ENCODE data around the gene SIRPA. TPM values are rescaled to one million over a fixed set of nuclear protein-coding genes. Genes with fewer than 3 reads are reported as not detected.

SIRPA gene
- total RNA-seq, 1 experiment from 2014 or later, result 8.9 TPM

DNA sequence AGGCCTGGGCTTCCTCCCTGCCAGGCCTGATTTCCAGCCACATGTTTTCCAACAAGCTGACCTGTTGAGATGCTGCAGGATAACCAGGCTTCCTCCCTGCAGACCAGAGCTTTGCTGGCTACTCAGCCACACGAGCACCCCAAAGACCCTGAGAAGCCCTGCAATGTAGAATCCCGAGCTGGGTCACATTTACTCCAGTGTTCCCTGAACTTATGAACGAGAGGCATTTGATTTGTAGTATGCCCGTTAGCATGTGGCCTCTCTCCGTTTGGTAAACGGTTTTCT, 4.0 kb downstream of the SIRPA start:
- TF ChIP-seq AR (CRISPR knock-in tag; IDR thresholded peaks at IDR 0.05), result no peak
- TF ChIP-seq RORB (CRISPR knock-in tag; IDR thresholded peaks at IDR 0.05), result no peak
- no peak for TF ChIP-seq CREM (CRISPR knock-in tag; IDR thresholded peaks at IDR 0.05)
- TF ChIP-seq NR3C1 (CRISPR knock-in tag; conservative IDR thresholded peaks at IDR 0.05; ENCODE audit: low read depth), result no peak
- TF ChIP-seq TEAD4 (CRISPR knock-in tag; IDR thresholded peaks at IDR 0.05), result no peak
- TF ChIP-seq NFE2L1 (CRISPR knock-in tag; IDR thresholded peaks at IDR 0.05), result no peak
- TF ChIP-seq JUN (CRISPR knock-in tag; IDR thresholded peaks at IDR 0.05), result no peak
- no peak for TF ChIP-seq HMGA2 (CRISPR knock-in tag; IDR thresholded peaks at IDR 0.05)
- no peak for TF ChIP-seq ZBTB43 (CRISPR knock-in tag; IDR thresholded peaks at IDR 0.05)
- no peak for TF ChIP-seq TCF7 (CRISPR knock-in tag; IDR thresholded peaks at IDR 0.05; ENCODE audit: low read depth)
- no peak for TF ChIP-seq ZMAT4 (CRISPR knock-in tag; IDR thresholded peaks at IDR 0.05)
- no peak for TF ChIP-seq ZNF671 (CRISPR knock-in tag; IDR thresholded peaks at IDR 0.05)
- TF ChIP-seq ESRRA (CRISPR knock-in tag; IDR thresholded peaks at IDR 0.05; ENCODE audit: borderline replicate concordance), result no peak
- no peak for TF ChIP-seq EMX1 (CRISPR knock-in tag; IDR thresholded peaks at IDR 0.05)
- no peak overlapping the region for H3K27ac Mint-ChIP-seq

GRCh38 chr20:1900321-1900801, 5.2 kb downstream of the SIRPA start:
- DNase-seq (ENCODE audit: low spot score) (peak; percentile 74), ATAC-seq (peak; percentile 91)
- peak; percentile 50 for TF ChIP-seq ZNF423 (CRISPR knock-in tag; IDR thresholded peaks at IDR 0.05)
- 0 out of 2 replicates have a peak, but pooled peaks have one; percentile 35 for TF ChIP-seq FOXP1 (CRISPR knock-in tag; IDR thresholded peaks at IDR 0.05; ENCODE audit: borderline replicate concordance)
- no peak for TF ChIP-seq SMAD3 (CRISPR knock-in tag; IDR thresholded peaks at IDR 0.05; ENCODE audit: borderline replicate concordance)
- H3K27me3 Mint-ChIP-seq (ENCODE audit: low read depth), result peaks cover 29% of the 10 kb centered on the region
- peaks cover 45% of the 10 kb centered on the region for H3K4me1 Mint-ChIP-seq
- H3K36me3 Mint-ChIP-seq, result no peaks in the 10 kb centered on the region
- no peak overlapping the region for H3K4me3 Mint-ChIP-seq
- no peak overlapping the region for H3K27ac Mint-ChIP-seq
- ChIA-PET CTCF (interaction anchor here (0.6 to 1.6 kb wide), 14 partner anchors 10 to 272 kb away, joined by 3 to 9 read pairs (median 4); no protein-coding TSS in a partner anchor), POLR2A (interaction anchor here (0.6 to 0.8 kb wide), 2 partner anchors 25 to 54 kb away, joined by 3 to 4 read pairs; no protein-coding TSS in a partner anchor)
- no peaks in the 10 kb centered on the region for H3K9me3 Mint-ChIP-seq

More for the DNA sequence above, 4.0 kb downstream of the SIRPA start:
- Mint-ChIP-seq H3K4me3 (no peak overlapping the region), H3K36me3 (no peaks in the 10 kb centered on the region), H3K4me1 (peaks cover 45% of the 10 kb centered on the region), H3K27me3 (ENCODE audit: low read depth) (peaks cover 29% of the 10 kb centered on the region), H3K9me3 (no peaks in the 10 kb centered on the region)
- CTCF ChIA-PET, result interaction anchor here (0.7 to 1.6 kb wide), 4 partner anchors 66 to 97 kb away, joined by 3 to 8 read pairs (median 4); partner anchors contain the start of gene PDYN
- ATAC-seq (no peak), DNase-seq (ENCODE audit: low spot score) (no peak)
- POLR2A ChIA-PET, result no interaction called here

GRCh38 chr20:1901704-1902103, 6.5 kb downstream of the SIRPA start:
- H3K27ac Mint-ChIP-seq, result no peak overlapping the region
- H3K27me3 Mint-ChIP-seq (ENCODE audit: low read depth), result peaks cover 16% of the 10 kb centered on the region
- H3K4me1 Mint-ChIP-seq, result peaks cover 37% of the 10 kb centered on the region
- no peak for ATAC-seq
- H3K36me3 Mint-ChIP-seq, result no peaks in the 10 kb centered on the region
- POLR2A ChIA-PET, result no interaction called here
- H3K4me3 Mint-ChIP-seq, result no peak overlapping the region
- no peak for DNase-seq (ENCODE audit: low spot score)
- no peaks in the 10 kb centered on the region for H3K9me3 Mint-ChIP-seq
- CTCF ChIA-PET, result interaction anchor here (0.6 to 1.6 kb wide), 4 partner anchors 7 to 65 kb away, joined by 3 to 5 read pairs (median 3); no protein-coding TSS in a partner anchor
- TF ChIP-seq ZNF423 (CRISPR knock-in tag; IDR thresholded peaks at IDR 0.05) (no peak), FOXP1 (CRISPR knock-in tag; IDR thresholded peaks at IDR 0.05; ENCODE audit: borderline replicate concordance) (no peak), FOXJ3 (CRISPR knock-in tag; IDR thresholded peaks at IDR 0.05; ENCODE audit: borderline replicate concordance) (no peak), IRF1 (CRISPR knock-in tag; IDR thresholded peaks at IDR 0.05) (no peak), GTF2I (CRISPR knock-in tag; conservative IDR thresholded peaks at IDR 0.05) (no peak), NR3C1 (CRISPR knock-in tag; conservative IDR thresholded peaks at IDR 0.05; ENCODE audit: low read depth) (no peak), ZNF232 (CRISPR knock-in tag; IDR thresholded peaks at IDR 0.05) (no peak), NFYB (CRISPR knock-in tag; conservative IDR thresholded peaks at IDR 0.05; ENCODE audit: low read depth) (no peak), ZBTB21 (CRISPR knock-in tag; IDR thresholded peaks at IDR 0.05; ENCODE audit: borderline replicate concordance) (no peak), ZNF396 (CRISPR knock-in tag; IDR thresholded peaks at IDR 0.05; ENCODE audit: borderline replicate concordance) (no peak), MAX (CRISPR knock-in tag; IDR thresholded peaks at IDR 0.05) (no peak), USF2 (CRISPR knock-in tag; IDR thresholded peaks at IDR 0.05) (no peak), ZNF121 (CRISPR knock-in tag; IDR thresholded peaks at IDR 0.05) (no peak)
